ENCODE data around the gene SMKR1. TPM values are rescaled to one million over a fixed set of nuclear protein-coding genes. Genes with fewer than 3 reads are reported as not detected.

The SMKR1 gene
- total RNA-seq, 1 experiment from 2014 or later = 8.9 TPM

DNA sequence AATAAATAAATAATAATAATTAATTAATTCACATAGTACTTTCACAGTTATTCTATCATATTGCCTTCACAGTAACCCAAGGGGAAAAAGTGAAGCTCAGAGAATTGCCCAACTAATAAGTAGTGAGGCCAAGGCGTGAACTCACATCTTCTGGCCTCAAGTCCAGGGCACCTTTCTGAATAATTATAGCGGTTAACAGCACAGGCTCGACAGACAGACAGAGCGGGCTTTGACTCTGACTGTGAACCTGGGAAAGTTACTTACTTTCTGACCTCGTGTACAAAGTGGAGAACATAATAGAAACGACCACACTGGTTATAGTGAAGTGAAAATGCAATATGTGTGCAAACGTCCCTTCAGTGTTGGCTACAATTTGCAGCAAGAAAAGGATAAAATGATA is 5.7 kb upstream of the SMKR1 start:
- TF ChIP-seq TCF7L2 (IDR thresholded peaks at IDR 0.05; ENCODE audit: borderline replicate concordance, extremely low read depth, insufficient read depth, insufficient read length) = no peak
- TF ChIP-seq ZBTB33 (IDR thresholded peaks at IDR 0.05; ENCODE audit: extremely low read depth, insufficient replicate concordance, low read length) = no peak
- TF ChIP-seq CEBPB (IDR thresholded peaks at IDR 0.05; ENCODE audit: low read depth) = no peak
- TF ChIP-seq SIN3A (IDR thresholded peaks at IDR 0.05; ENCODE audit: low read depth) = no peak
- no peak for TF ChIP-seq RAD21 (IDR thresholded peaks at IDR 0.05; ENCODE audit: low read depth)
- TF ChIP-seq ZFX (IDR thresholded peaks at IDR 0.05) = no peak
- no peak for TF ChIP-seq MAX (IDR thresholded peaks at IDR 0.05)
- no peak for TF ChIP-seq REST (IDR thresholded peaks at IDR 0.05; ENCODE audit: low read depth)
- no peak for TF ChIP-seq ATF3 (IDR thresholded peaks at IDR 0.05)
- TF ChIP-seq EZH2 (IDR thresholded peaks at IDR 0.05) = no peak
- TF ChIP-seq EGR1 (IDR thresholded peaks at IDR 0.05; ENCODE audit: low read depth) = no peak
- TF ChIP-seq YY1 (IDR thresholded peaks at IDR 0.05; ENCODE audit: extremely low read depth, insufficient replicate concordance, low read depth, low read length) = no peak
- no peak for TF ChIP-seq FOSL1 (IDR thresholded peaks at IDR 0.05; ENCODE audit: low read depth)
- no peak for TF ChIP-seq ZNF274 (IDR thresholded peaks at IDR 0.05; ENCODE audit: low read depth, low read length)
- no peak for TF ChIP-seq JUND (IDR thresholded peaks at IDR 0.05)
- no peak for TF ChIP-seq SP1 (IDR thresholded peaks at IDR 0.05; ENCODE audit: low read depth)
- TF ChIP-seq, protein P1, sequence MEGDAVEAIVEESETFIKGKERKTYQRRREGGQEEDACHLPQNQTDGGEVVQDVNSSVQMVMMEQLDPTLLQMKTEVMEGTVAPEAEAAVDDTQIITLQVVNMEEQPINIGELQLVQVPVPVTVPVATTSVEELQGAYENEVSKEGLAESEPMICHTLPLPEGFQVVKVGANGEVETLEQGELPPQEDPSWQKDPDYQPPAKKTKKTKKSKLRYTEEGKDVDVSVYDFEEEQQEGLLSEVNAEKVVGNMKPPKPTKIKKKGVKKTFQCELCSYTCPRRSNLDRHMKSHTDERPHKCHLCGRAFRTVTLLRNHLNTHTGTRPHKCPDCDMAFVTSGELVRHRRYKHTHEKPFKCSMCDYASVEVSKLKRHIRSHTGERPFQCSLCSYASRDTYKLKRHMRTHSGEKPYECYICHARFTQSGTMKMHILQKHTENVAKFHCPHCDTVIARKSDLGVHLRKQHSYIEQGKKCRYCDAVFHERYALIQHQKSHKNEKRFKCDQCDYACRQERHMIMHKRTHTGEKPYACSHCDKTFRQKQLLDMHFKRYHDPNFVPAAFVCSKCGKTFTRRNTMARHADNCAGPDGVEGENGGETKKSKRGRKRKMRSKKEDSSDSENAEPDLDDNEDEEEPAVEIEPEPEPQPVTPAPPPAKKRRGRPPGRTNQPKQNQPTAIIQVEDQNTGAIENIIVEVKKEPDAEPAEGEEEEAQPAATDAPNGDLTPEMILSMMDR (IDR thresholded peaks at IDR 0.05 in 2 of 3, conservative IDR thresholded peaks at IDR 0.05 in 1 of 3; ENCODE audit: borderline replicate concordance in 1 of 3, insufficient read depth in 1 of 3, low read depth in 2 of 3, low read length in 2 of 3) = no peak
- TF ChIP-seq POLR2A (IDR thresholded peaks at IDR 0.05; ENCODE audit: borderline replicate concordance, extremely low read depth, insufficient read depth, insufficient read length) = no peak
- Histone ChIP-seq H4K20me1 (ENCODE audit: insufficient read depth) (no peaks in the 10 kb centered on the region), H3K4me3 (replicated peaks in 1 of 2; ENCODE audit: low read depth in 1 of 2, low read length in 2 of 2) (no peak overlapping the region), H3K9me2 (ENCODE audit: insufficient read depth) (no peaks in the 10 kb centered on the region), H3K36me3 (ENCODE audit: control insufficient read depth in 1 of 2, insufficient read depth in 2 of 2, low read length in 2 of 2) (no peaks in the 10 kb centered on the region), H3K9me3 (ENCODE audit: control insufficient read depth in 1 of 2, insufficient read depth in 1 of 2, low read depth in 1 of 2, low read length in 2 of 2) (no peaks in the 10 kb centered on the region), H3K4me2 (ENCODE audit: low read length) (no peak overlapping the region), H3K9ac (ENCODE audit: low read length) (no peak overlapping the region), H3K27ac (ENCODE audit: low read depth, low read length) (no peak overlapping the region), H2AFZ (ENCODE audit: low read depth, low read length, poor library complexity, severe bottlenecking) (no peak overlapping the region), H3K79me2 (ENCODE audit: insufficient read depth, low read length) (no peaks in the 10 kb centered on the region), H3K4me1 (ENCODE audit: control insufficient read depth in 1 of 2, insufficient read depth in 2 of 2, low read length in 2 of 2) (peaks cover 0 to 7% of the 10 kb centered on the region in 2 experiments; a peak in 2 of 4 replicates), H3K27me3 (ENCODE audit: insufficient read depth, low read length) (no peaks in the 10 kb centered on the region)
- BruUV-seq (replicated peaks) = no TSS peak
- ATAC-seq = no peak
- RAD21 ChIA-PET (ENCODE audit: low non-redundant PET in 1 of 2, low total read pairs in 2 of 2, uncharacterized antibody in 2 of 2, unreplicated experiment in 2 of 2) = no interaction called here
- CTCF ChIA-PET = no interaction called here
- intact Hi-C loops (cut with micrococcal nuclease) = no loop called here
- DNase-seq (ENCODE audit: low read depth, low spot score) = no peak
- POLR2A ChIA-PET = no interaction called here

Measured in HCT116 (cell line).